Activated CD8-positive, alpha-beta T cell treated with anti-CD3 and anti-CD28 coated beads, Interleukin-2, amount 10 ng/mL, durations not matched to agents 7 days and 5 days (primary cell): Measurements from ENCODE around the gene PILRB. TPM values are rescaled to one million over a fixed set of nuclear protein-coding genes. Genes with fewer than 3 reads are reported as not detected.
"Not testable (repeated sequence)": the region's sequence is repeated elsewhere in the genome, so short reads cannot be mapped to it uniquely, and the experiment has no call there.

ENCODE experiments used
- ATAC-seq: fragments of 150-1000 bp; cut with Tn5 transposase; one replicate; pipeline ENCODE4 v1.10.0; 2021; ENCODE audit warnings: moderate library complexity
- CTCF ChIA-PET: fragments of 350-600 bp; sonication (Branson Sonifier 250); formaldehyde crosslinking; loops from one replicate; lab custom pipeline; 2021; ENCODE audit warnings: antibody characterized with exemption; lab: Charles Lee
- POLR2A ChIA-PET: fragments of 350-600 bp; sonication (Branson Sonifier 250); formaldehyde crosslinking; loops from one replicate; lab custom pipeline; 2021; ENCODE audit warnings: antibody characterized with exemption; lab: Charles Lee
- DNase-seq: peaks from one replicate; pipeline ENCODE4 v3.0.0-alpha.2; 2020
- H3K27ac Mint-ChIP-seq: one replicate; pipeline ENCODE4 v1.8.0; 2021; ENCODE audit warnings: mild to moderate bottlenecking, mixed read lengths
- H3K27me3 Mint-ChIP-seq: one replicate; pipeline ENCODE4 v1.8.0; 2021; ENCODE audit warnings: low read depth, mixed read lengths
- H3K36me3 Mint-ChIP-seq: one replicate; pipeline ENCODE4 v1.8.0; 2021; ENCODE audit warnings: low read depth, mixed read lengths
- H3K4me1 Mint-ChIP-seq: one replicate; pipeline ENCODE4 v1.8.0; 2021; ENCODE audit warnings: low read depth, mixed read lengths
- H3K4me3 Mint-ChIP-seq: one replicate; pipeline ENCODE4 v1.8.0; 2021; ENCODE audit warnings: mild to moderate bottlenecking, mixed read lengths
- H3K9me3 Mint-ChIP-seq: one replicate; pipeline ENCODE4 v1.8.0; 2022; ENCODE audit warnings: mixed read lengths; ENCODE audit not compliant: insufficient read depth
- total RNA-seq, 2 experiments: library from RNA; stranded (reverse); gene quantifications; one replicate each; pipeline ENCODE4 v1.2.3, GENCODE V29; 2021

PILRB gene
- total RNA-seq, 2 experiments from 2014 or later: 75.7 to 77.2 TPM

GRCh38 chr7:100358857-100359212 is 918 bp downstream of the PILRB start:
- no peaks in the 10 kb centered on the region for H3K9me3 Mint-ChIP-seq

GRCh38 chr7:100360135-100360854 is 2.4 kb downstream of the PILRB start:
- Mint-ChIP-seq H3K27me3 (no peaks in the 10 kb centered on the region), H3K27ac (peak overlapping the region; percentile 58), H3K4me3 (no peak overlapping the region), H3K4me1 (peaks cover 21% of the 10 kb centered on the region), H3K9me3 (no peaks in the 10 kb centered on the region), H3K36me3 (peaks cover 70% of the 10 kb centered on the region)
- POLR2A ChIA-PET: no interaction called here
- CTCF ChIA-PET: no interaction called here
- no peak for DNase-seq
- no peak for ATAC-seq

More at GRCh38 chr7:100358857-100359212, 918 bp downstream of the PILRB start:
- Mint-ChIP-seq H3K36me3 (peaks cover 66% of the 10 kb centered on the region), H3K27ac (no peak overlapping the region), H3K4me3 (no peak overlapping the region), H3K27me3 (no peaks in the 10 kb centered on the region), H3K4me1 (peaks cover 13% of the 10 kb centered on the region)
- ChIA-PET CTCF (no interaction called here), POLR2A (interaction anchor here (1.2 kb wide), 1 partner anchor 91 kb away, joined by 3 read pairs; no protein-coding TSS in a partner anchor)
- no peak for ATAC-seq
- DNase-seq: no peak

GRCh38 chr7:100363098-100363497 is 5.2 kb downstream of the PILRB start:
- ATAC-seq: no peak
- CTCF ChIA-PET: no interaction called here
- POLR2A ChIA-PET: no interaction called here
- no peaks in the 10 kb centered on the region for H3K9me3 Mint-ChIP-seq
- H3K4me1 Mint-ChIP-seq: peaks cover 38% of the 10 kb centered on the region
- no peak overlapping the region for H3K4me3 Mint-ChIP-seq
- H3K27me3 Mint-ChIP-seq: no peaks in the 10 kb centered on the region
- peaks cover 70% of the 10 kb centered on the region for H3K36me3 Mint-ChIP-seq
- DNase-seq: no peak
- H3K27ac Mint-ChIP-seq: no peak overlapping the region

DNA sequence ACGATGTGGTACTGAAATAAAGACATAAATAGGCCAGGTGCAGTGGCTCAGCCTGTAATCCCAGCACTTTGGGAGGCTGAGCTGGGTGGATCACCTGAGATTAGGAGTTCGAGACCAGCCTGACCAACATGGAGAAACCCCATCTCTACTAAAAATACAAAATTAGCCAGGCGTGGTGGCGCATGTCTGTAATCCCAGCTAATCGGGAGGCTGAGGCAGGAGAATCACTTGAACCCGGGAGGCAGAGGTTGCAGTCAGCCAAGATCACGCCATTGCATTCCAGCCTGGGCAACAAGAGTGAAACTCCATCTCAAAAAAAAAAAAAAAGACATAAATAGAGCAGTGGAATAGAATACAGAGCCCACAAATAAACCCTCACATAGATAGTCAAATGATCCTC is 5.9 kb downstream of the PILRB start:
- H3K27me3 Mint-ChIP-seq, POLR2A ChIA-PET, ATAC-seq, H3K27ac Mint-ChIP-seq, DNase-seq, H3K9me3 Mint-ChIP-seq, H3K4me3 Mint-ChIP-seq: not testable (repeated sequence)
- Mint-ChIP-seq H3K4me1 (peaks cover 44% of the 10 kb centered on the region), H3K36me3 (peaks cover 69% of the 10 kb centered on the region)
- CTCF ChIA-PET: interaction anchor here (0.9 kb wide), 1 partner anchor 19 kb away, joined by 3 read pairs; no protein-coding TSS in a partner anchor

DNA sequence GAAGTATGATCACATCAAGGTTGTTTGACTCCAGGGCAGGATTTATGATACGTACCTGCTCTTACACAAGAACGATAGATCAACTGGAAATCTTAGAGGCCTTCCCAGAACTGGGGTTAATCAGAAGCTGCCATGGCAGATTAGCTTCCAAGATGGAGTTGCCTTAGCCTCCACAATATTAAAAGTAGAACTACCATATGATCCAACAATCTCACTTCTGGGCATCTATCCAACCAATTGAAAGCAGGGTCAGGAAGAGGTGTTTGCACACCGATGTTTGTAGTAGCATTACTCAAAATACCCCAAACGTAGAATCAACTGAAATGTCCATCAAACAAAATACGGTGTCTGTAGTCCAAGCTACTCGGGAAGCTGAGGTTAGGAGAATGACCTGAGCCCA is 6.6 kb downstream of the PILRB start:
- no peak for DNase-seq
- Mint-ChIP-seq H3K27ac (no peak overlapping the region), H3K9me3 (no peaks in the 10 kb centered on the region), H3K4me1 (peaks cover 50% of the 10 kb centered on the region), H3K36me3 (peaks cover 65% of the 10 kb centered on the region), H3K4me3 (no peak overlapping the region), H3K27me3 (no peaks in the 10 kb centered on the region)
- ATAC-seq: no peak
- ChIA-PET CTCF (interaction anchor here (0.9 to 1.2 kb wide), 2 partner anchors 20 to 43 kb away, joined by 3 to 6 read pairs; no protein-coding TSS in a partner anchor), POLR2A (interaction anchor here (1.6 kb wide), 1 partner anchor 64 kb away, joined by 8 read pairs; the partner anchor contains the start of gene ZCWPW1)

- POLR2A ChIA-PET: interaction anchor here (1.5 to 1.6 kb wide), 2 partner anchors 41 to 63 kb away, joined by 3 to 8 read pairs; partner anchors contain the start of gene ZCWPW1
- H3K4me1 Mint-ChIP-seq: peaks cover 51% of the 10 kb centered on the region
- DNase-seq, CTCF ChIA-PET, H3K9me3 Mint-ChIP-seq, H3K27me3 Mint-ChIP-seq, H3K4me3 Mint-ChIP-seq, ATAC-seq: not testable (repeated sequence)
- H3K27ac Mint-ChIP-seq: peak overlapping the region; percentile 85
- peaks cover 54% of the 10 kb centered on the region for H3K36me3 Mint-ChIP-seq
Measured at GRCh38 chr7:100365998-100366367, 8.1 kb downstream of the PILRB start.

DNA sequence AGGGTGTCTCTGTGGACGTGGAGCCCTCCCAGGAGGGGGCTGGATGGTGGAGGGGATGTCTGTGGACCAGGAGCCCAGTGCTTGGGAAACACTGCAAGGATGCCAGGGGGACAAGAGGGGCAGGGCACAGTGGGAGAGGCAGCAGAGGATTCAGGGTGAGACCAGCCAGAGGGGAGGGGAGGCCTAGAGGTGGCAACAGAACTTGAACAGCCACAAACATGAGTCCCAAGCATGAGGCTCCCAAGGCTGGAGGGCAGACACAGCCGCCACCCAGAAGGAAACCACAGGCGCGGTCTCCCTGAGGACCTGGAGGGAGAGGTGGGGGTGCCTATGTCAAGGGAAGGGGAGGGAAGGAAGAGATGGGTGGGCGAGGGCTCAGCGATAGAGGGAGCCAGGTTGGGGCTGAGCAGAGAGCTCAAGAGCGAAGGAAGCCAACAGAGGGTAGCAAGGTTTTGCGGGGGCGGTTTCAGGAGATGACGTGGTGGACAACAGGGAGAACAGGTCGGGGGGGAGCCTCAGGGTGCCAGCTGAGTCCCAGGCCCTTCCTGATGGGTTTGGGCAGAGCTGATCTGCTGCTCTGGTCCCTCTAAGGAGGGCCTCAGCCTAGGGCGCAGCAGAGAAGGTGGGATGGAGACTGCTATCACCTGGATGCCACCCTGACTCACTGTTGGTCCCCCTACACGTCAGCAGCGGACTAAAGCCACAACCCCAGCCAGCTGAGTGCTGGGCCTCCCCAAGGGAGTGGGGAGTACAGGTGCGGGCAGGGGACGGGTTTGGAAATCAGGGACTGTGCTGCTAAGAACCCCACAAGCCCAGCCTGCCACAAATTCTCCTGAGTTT is 8.7 kb downstream of the PILRB start:
- DNase-seq (no peak), ATAC-seq (peak; percentile 34)
- CTCF ChIA-PET: interaction anchor here (0.7 kb wide), 1 partner anchor 16 kb away, joined by 3 read pairs; no protein-coding TSS in a partner anchor
- POLR2A ChIA-PET: interaction anchor here (0.6 to 1.5 kb wide), 2 partner anchors 35 to 41 kb away, joined by 3 read pairs; no protein-coding TSS in a partner anchor
- H3K27ac Mint-ChIP-seq: peak overlapping the region; percentile 85
- peaks cover 57% of the 10 kb centered on the region for H3K4me1 Mint-ChIP-seq
- H3K9me3 Mint-ChIP-seq: no peaks in the 10 kb centered on the region
- H3K4me3 Mint-ChIP-seq: no peak overlapping the region
- no peaks in the 10 kb centered on the region for H3K27me3 Mint-ChIP-seq
- peaks cover 47% of the 10 kb centered on the region for H3K36me3 Mint-ChIP-seq

- Mint-ChIP-seq H3K4me1 (peaks cover 63% of the 10 kb centered on the region), H3K27ac (peak overlapping the region; percentile 30), H3K4me3 (no peak overlapping the region), H3K36me3 (peaks cover 41% of the 10 kb centered on the region), H3K27me3 (no peaks in the 10 kb centered on the region), H3K9me3 (no peaks in the 10 kb centered on the region)
- CTCF ChIA-PET: interaction anchor here (0.7 kb wide), 1 partner anchor 15 kb away, joined by 3 read pairs; no protein-coding TSS in a partner anchor
- DNase-seq (no peak), ATAC-seq (no peak)
- POLR2A ChIA-PET: interaction anchor here (0.6 kb wide), 1 partner anchor 35 kb away, joined by 3 read pairs; no protein-coding TSS in a partner anchor
Measured at GRCh38 chr7:100367251-100367620, 9.3 kb downstream of the PILRB start.

GRCh38 chr7:100367676-100368613 is 10.0 kb downstream of the PILRB start:
- ChIA-PET POLR2A (no interaction called here), CTCF (no interaction called here)
- H3K27me3 Mint-ChIP-seq: no peaks in the 10 kb centered on the region
- peaks cover 70% of the 10 kb centered on the region for H3K4me1 Mint-ChIP-seq
- no peaks in the 10 kb centered on the region for H3K9me3 Mint-ChIP-seq
- ATAC-seq: no peak
- H3K36me3 Mint-ChIP-seq: peaks cover 34% of the 10 kb centered on the region
- peak overlapping the region; percentile 87 for H3K27ac Mint-ChIP-seq
- no peak for DNase-seq
- H3K4me3 Mint-ChIP-seq: no peak overlapping the region

DNA sequence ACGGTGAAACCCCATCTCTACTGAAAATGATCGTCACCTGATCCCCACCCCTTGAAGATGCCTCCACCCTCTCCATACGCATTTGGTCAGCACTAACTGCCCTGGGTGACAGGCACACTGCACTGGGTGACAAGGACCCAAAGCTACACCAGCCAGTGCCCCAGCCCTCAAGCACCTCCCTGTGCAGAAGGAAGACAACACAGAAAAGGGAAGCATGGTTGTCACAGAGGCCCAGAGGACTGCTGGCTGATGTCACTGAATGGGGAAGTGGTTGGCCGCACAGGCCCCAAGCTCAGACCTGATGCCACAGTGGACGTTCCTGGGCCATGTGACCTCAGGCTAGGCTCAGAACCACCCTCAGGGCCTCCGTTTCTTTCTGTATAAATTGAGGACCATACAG is 11.2 kb downstream of the PILRB start:
- ChIA-PET POLR2A (no interaction called here), CTCF (no interaction called here)
- no peaks in the 10 kb centered on the region for H3K9me3 Mint-ChIP-seq
- DNase-seq: no peak
- H3K4me1 Mint-ChIP-seq: peaks cover 68% of the 10 kb centered on the region
- H3K27me3 Mint-ChIP-seq: no peaks in the 10 kb centered on the region
- no peak for ATAC-seq
- peak overlapping the region; percentile 87 for H3K27ac Mint-ChIP-seq
- no peak overlapping the region for H3K4me3 Mint-ChIP-seq
- H3K36me3 Mint-ChIP-seq: peaks cover 22% of the 10 kb centered on the region

DNA sequence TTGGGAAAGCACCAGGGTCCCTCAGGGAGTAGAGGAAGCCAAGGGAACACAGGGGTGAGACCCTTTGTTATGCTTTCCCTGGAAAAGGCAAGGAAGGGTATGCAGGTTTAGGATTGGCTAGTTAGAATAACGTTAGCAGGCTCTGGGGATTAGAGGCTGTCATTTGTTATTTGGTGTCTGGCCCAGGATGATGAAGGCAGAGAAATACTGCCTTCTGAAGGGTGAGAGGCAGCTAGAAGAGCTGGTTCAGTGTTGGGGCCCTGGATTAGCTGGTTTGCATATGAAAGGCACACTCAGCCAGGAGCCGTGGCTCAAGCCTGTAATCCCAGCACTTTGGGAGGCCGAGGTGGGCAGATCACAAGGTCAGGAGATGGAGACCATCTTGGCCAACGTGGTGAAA is 12.4 kb downstream of the PILRB start:
- Mint-ChIP-seq H3K27me3 (no peaks in the 10 kb centered on the region), H3K4me3 (no peak overlapping the region), H3K9me3 (no peaks in the 10 kb centered on the region), H3K4me1 (peaks cover 69% of the 10 kb centered on the region), H3K36me3 (peaks cover 14% of the 10 kb centered on the region), H3K27ac (peak overlapping the region; percentile 37)
- no peak for ATAC-seq
- ChIA-PET CTCF (no interaction called here), POLR2A (no interaction called here)
- no peak for DNase-seq
